HepG2 (cell line): ENCODE data around the gene YIF1A. TPM values are rescaled to one million over a fixed set of nuclear protein-coding genes. Genes with fewer than 3 reads are reported as not detected.

Source experiments
- ATAC-seq: fragments of 200-7000 bp; cut with Tn5 transposase; 3 replicates; pipeline ENCODE4 v1.9.1; 2020; ENCODE audit warnings: mild to moderate bottlenecking, moderate library complexity
- BruUV-seq: library from RNA; stranded (reverse); fragments of 400-500 nt; replicated peaks from 2 replicates; lab custom pipeline; 2021; lab: Mats Ljungman, UMichigan
- CTCF ChIA-PET: fragments of 300-600 bp; formaldehyde crosslinking; extraction: SDS; loops from one replicate; lab custom pipeline; 2021; ENCODE audit warnings: low total read pairs, inconsistent platforms, low intra/inter-chr PET ratio; lab: Yijun Ruan, JAX
- POLR2A ChIA-PET: fragments of 350-600 bp; sonication (Branson Sonifier 250); formaldehyde crosslinking; loops from one replicate; lab custom pipeline; 2020; ENCODE audit warnings: antibody characterized with exemption, inconsistent platforms; lab: Yijun Ruan, JAX
- DNase-seq: peaks from one replicate; pipeline ENCODE4 v3.0.0-alpha.2; 2015; ENCODE audit warnings: low spot score
- FAIRE-seq: peaks from 3 replicates; lab custom pipeline; 2011; peaks lifted over from hg19 to GRCh38; lab: Jason Lieb, UNC
- H2AFZ ChIP-seq: one replicate; pipeline ENCODE4 v1.6.1; 2011; ENCODE audit warnings: low read length, inconsistent platforms
- H3K27ac ChIP-seq: fragments of 300-600 bp; 3 replicates; pipeline ENCODE4 v1.8.0; 2011; ENCODE audit warnings: mixed run types, mild to moderate bottlenecking, mixed read lengths, low read length, inconsistent platforms; ENCODE audit not compliant: insufficient read depth; ENCODE audit errors: extremely low read length
- H3K27me3 ChIP-seq, 2 experiments: fragments of 200-600 bp in 1 of 2; 2 replicates in 1 of 2; 3 replicates in 1 of 2; pipeline versions ENCODE4 v1.6.0 to v1.8.0; 2011; ENCODE audit warnings: low read length in 2 of 2, mild to moderate bottlenecking in 2 of 2, moderate library complexity in 2 of 2, inconsistent platforms in 1 of 2; ENCODE audit not compliant: insufficient read depth in 2 of 2, control insufficient read depth in 1 of 2
- H3K36me3 ChIP-seq, 2 experiments: fragments of 200-600 bp in 1 of 2; replicated peaks in 1 of 2; 2 replicates in 1 of 2; 3 replicates in 1 of 2; pipeline versions ENCODE4 v1.5.1 to v1.8.0; 2011; ENCODE audit warnings: low read length in 2 of 2, inconsistent platforms in 1 of 2; ENCODE audit not compliant: insufficient read depth in 2 of 2, control insufficient read depth in 1 of 2
- H3K4me1 ChIP-seq: 2 replicates; pipeline ENCODE4 v1.5.1; 2012; ENCODE audit warnings: low read length, inconsistent platforms; ENCODE audit not compliant: insufficient read depth
- H3K4me2 ChIP-seq: 2 replicates; pipeline ENCODE4 v1.6.0; 2011; ENCODE audit warnings: low read depth, low read length, inconsistent platforms
- H3K4me3 ChIP-seq, 3 experiments: fragments of 200-600 bp in 1 of 3; sonication (generic), shearing (Covaris generic) in 1 of 3; replicated peaks in 1 of 3; 2 replicates each; pipeline ENCODE4 v1.5.1; 2011 to 2016; ENCODE audit warnings: low read length in 3 of 3, inconsistent platforms in 2 of 3, low read depth in 2 of 3, mild to moderate bottlenecking in 2 of 3, control low read depth in 1 of 3, mixed read lengths in 1 of 3; ENCODE audit not compliant: insufficient read depth in 1 of 3
- H3K79me2 ChIP-seq: one replicate; pipeline ENCODE4 v1.6.1; 2011; ENCODE audit warnings: low read length, inconsistent platforms; ENCODE audit not compliant: insufficient read depth
- H3K9ac ChIP-seq: 2 replicates; pipeline ENCODE4 v1.6.0; 2011; ENCODE audit warnings: mild to moderate bottlenecking, low read depth, low read length, inconsistent platforms; ENCODE audit not compliant: insufficient read depth
- H3K9me3 ChIP-seq: 2 replicates; pipeline ENCODE4 v1.5.1; 2012; ENCODE audit warnings: mild to moderate bottlenecking, low read length
- H4K20me1 ChIP-seq: 2 replicates; pipeline ENCODE4 v1.6.0; 2011; ENCODE audit warnings: inconsistent platforms, mild to moderate bottlenecking, low read length, moderate library complexity; ENCODE audit not compliant: insufficient read depth
- CAMTA2 ChIP-seq: sonication (generic); formaldehyde crosslinking; IDR thresholded peaks from 2 replicates; pipeline ENCODE4 v1.4.0; 2020; ENCODE audit warnings: mild to moderate bottlenecking, missing genetic modification reagents, borderline replicate concordance
- CBX1 ChIP-seq: IDR thresholded peaks from one replicate; pipeline ENCODE4 v1.6.1; 2016; ENCODE audit warnings: antibody characterized with exemption, low read depth
- ISL2 ChIP-seq: sonication (generic); formaldehyde crosslinking; IDR thresholded peaks from 2 replicates; pipeline ENCODE4 v1.5.0; 2020; ENCODE audit warnings: missing genetic modification reagents
- LCORL ChIP-seq, 2 experiments: fragments of 450-650 bp in 1 of 2; sonication (generic) in 1 of 2; formaldehyde crosslinking in 1 of 2; IDR thresholded peaks; 2 replicates each; pipeline versions ENCODE4 v1.5.0 to v1.6.1; 2017 to 2020; ENCODE audit warnings: antibody characterized with exemption in 1 of 2, missing genetic modification reagents in 1 of 2
- MTF2 ChIP-seq: sonication (generic); formaldehyde crosslinking; IDR thresholded peaks from 2 replicates; pipeline ENCODE4 v1.5.0; 2020; ENCODE audit warnings: missing genetic modification reagents, borderline replicate concordance
- RFXAP ChIP-seq: sonication (generic); formaldehyde crosslinking; IDR thresholded peaks from 2 replicates; pipeline ENCODE4 v1.4.0; 2020; ENCODE audit warnings: missing genetic modification reagents, borderline replicate concordance
- SAFB2 ChIP-seq: sonication (generic); formaldehyde crosslinking; IDR thresholded peaks from 2 replicates; pipeline ENCODE4 v1.5.1; 2020; ENCODE audit warnings: missing genetic modification reagents, low read depth, mild to moderate bottlenecking, borderline replicate concordance
- SUZ12 ChIP-seq: fragments of 150-350 bp; IDR thresholded peaks from 2 replicates; pipeline ENCODE4 v1.6.1; 2014; ENCODE audit warnings: low read depth, low read length
- TAF15 ChIP-seq: fragments of 200-400 bp; formaldehyde crosslinking; IDR thresholded peaks from one replicate; pipeline ENCODE4 v1.6.1; 2018; ENCODE audit warnings: mild to moderate bottlenecking, low read depth, low read length; ENCODE audit not compliant: poor library complexity, severe bottlenecking
- ZFP36L1 ChIP-seq: sonication (generic); formaldehyde crosslinking; IDR thresholded peaks from 2 replicates; pipeline ENCODE4 v1.8.0; 2022; ENCODE audit warnings: mild to moderate bottlenecking, missing genetic modification reagents, moderate library complexity
- ZNF557 ChIP-seq: sonication (generic); formaldehyde crosslinking; IDR thresholded peaks from 2 replicates; pipeline ENCODE4 v1.4.0; 2020; ENCODE audit warnings: missing genetic modification reagents
- ZNF776 ChIP-seq: sonication (generic); formaldehyde crosslinking; IDR thresholded peaks from 2 replicates; pipeline ENCODE4 v1.4.0; 2020; ENCODE audit warnings: mild to moderate bottlenecking, missing genetic modification reagents
- ZSCAN31 ChIP-seq: sonication (generic); formaldehyde crosslinking; IDR thresholded peaks from 2 replicates; pipeline ENCODE4 v1.5.0; 2020; ENCODE audit warnings: low read depth, mild to moderate bottlenecking, missing genetic modification reagents
- WGBS: methylation state at CpG from one replicate; pipeline ENCODE4 v1.1.6; 2017; ENCODE audit warnings: low lambda C conversion rate; 5-methylcytosine and 5-hydroxymethylcytosine counted together
- in situ Hi-C: cut with HindIII; loops from 2 replicates; pipeline ENCODE4 v1.10.0; 2017; ENCODE audit warnings: low pct_unique_long_range_greater_than_20kb; ENCODE audit not compliant: extremely low pct_ligation_motif_present
- intact Hi-C: fragments of 100-400 bp; cut with micrococcal nuclease; formaldehyde crosslinking; loops from one replicate; pipeline ENCODE4 v1.10.0; 2022; ENCODE audit not compliant: unreplicated experiment
- polyA plus RNA-seq, 8 experiments: library from polyadenylated mRNA; depleted of rRNA in 3 of 8; stranded (reverse) in 7 of 8; unstranded in 1 of 8; fragments of >200 nt; fragmentation: Illumina TruSeq in 4 of 8; extraction: Trizol in 4 of 8; gene quantifications; 2 replicates each; pipeline versions ENCODE4 v1.2.1 to v1.2.3, GENCODE V29; 2011 to 2016; ENCODE audit warnings: low read depth in 4 of 8, missing spikeins in 1 of 8, mixed read lengths in 1 of 8; ENCODE audit not compliant: insufficient read depth in 1 of 8
- total RNA-seq, 5 experiments: library from RNA; depleted of rRNA; stranded (reverse); fragments of >200 nt; fragmentation: Illumina TruSeq; extraction: Trizol; gene quantifications; 2 replicates each; pipeline ENCODE4 v1.2.3, GENCODE V29; 2016; ENCODE audit warnings: low read depth in 1 of 5

YIF1A gene
- total and polyA plus RNA-seq, 2 of the 13 experiments (the other 11 are each of a cell fraction or from before 2014, with no cell fraction given), result 133 to 145 TPM

DNA sequence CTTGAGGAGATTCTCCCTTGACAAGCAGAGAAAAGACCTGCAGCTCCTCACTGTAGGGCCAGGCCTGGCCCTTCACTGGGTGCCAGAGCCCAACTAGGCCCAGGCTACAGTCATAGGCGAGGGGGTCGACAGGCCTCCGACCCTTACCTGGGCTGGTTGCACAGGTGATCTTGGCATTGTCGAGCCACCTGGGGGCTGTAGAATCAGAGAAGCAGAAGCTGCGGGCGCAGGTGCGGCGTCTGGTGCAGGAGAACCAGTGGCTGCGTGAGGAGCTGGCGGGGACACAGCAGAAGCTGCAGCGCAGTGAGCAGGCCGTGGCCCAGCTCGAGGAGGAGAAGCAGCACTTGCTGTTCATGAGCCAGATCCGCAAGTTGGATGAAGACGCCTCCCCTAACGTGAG, 27.4 kb downstream of the YIF1A start:
- no TSS peak for BruUV-seq
- H3K36me3 ChIP-seq, result peaks cover 5 to 8% of the 10 kb centered on the region in 2 experiments; a peak in 3 of 5 replicates
- no peak for ATAC-seq
- peaks cover 2% of the 10 kb centered on the region; the same call in 1 of the 2 replicates for H4K20me1 ChIP-seq
- peaks cover 2% of the 10 kb centered on the region for H3K79me2 ChIP-seq
- no peak overlapping the region for H3K9ac ChIP-seq
- in situ Hi-C loops, result no loop called here
- no peak overlapping the region for H2AFZ ChIP-seq
- no peak for DNase-seq
- no peak overlapping the region for H3K4me2 ChIP-seq
- TF ChIP-seq ZNF776 (CRISPR knock-in tag) (no peak), ZSCAN31 (no peak), LCORL (IDR thresholded peaks at IDR 0.05) (no peak), LCORL (CRISPR knock-in tag; IDR thresholded peaks at IDR 0.05) (no peak), ZNF557 (CRISPR knock-in tag) (no peak), SAFB2 (CRISPR knock-in tag) (no peak), TAF15 (no peak), SUZ12 (no peak), ISL2 (CRISPR knock-in tag) (no peak), CBX1 (no peak), MTF2 (no peak), RFXAP (CRISPR knock-in tag) (no peak), CAMTA2 (CRISPR knock-in tag) (no peak), ZFP36L1 (CRISPR knock-in tag) (no peak)
- TF ChIP-seq, all 625 proteins: peak for 0
- Histone ChIP-seq H3K27ac (no peak overlapping the region), H3K4me1 (peaks cover 15% of the 10 kb centered on the region), H3K27me3 (no peaks in the 10 kb centered on the region; a peak in 1 of 5 replicates), H3K9me3 (no peaks in the 10 kb centered on the region), H3K4me3 (no peak overlapping the region)
- FAIRE-seq, result no peak
- intact Hi-C loops, result no loop called here
- ChIA-PET CTCF (no interaction called here), POLR2A (no interaction called here)
- 94% methylated on average over 13 of the region's 16 CpGs for WGBS
